ENCODE data around the gene SECISBP2. TPM values are rescaled to one million over a fixed set of nuclear protein-coding genes. Genes with fewer than 3 reads are reported as not detected.

The SECISBP2 gene
- total and polyA plus RNA-seq, 2 of the 13 experiments (the other 11 are each of a cell fraction or from before 2014, with no cell fraction given), result 32.4 to 38.0 TPM

DNA sequence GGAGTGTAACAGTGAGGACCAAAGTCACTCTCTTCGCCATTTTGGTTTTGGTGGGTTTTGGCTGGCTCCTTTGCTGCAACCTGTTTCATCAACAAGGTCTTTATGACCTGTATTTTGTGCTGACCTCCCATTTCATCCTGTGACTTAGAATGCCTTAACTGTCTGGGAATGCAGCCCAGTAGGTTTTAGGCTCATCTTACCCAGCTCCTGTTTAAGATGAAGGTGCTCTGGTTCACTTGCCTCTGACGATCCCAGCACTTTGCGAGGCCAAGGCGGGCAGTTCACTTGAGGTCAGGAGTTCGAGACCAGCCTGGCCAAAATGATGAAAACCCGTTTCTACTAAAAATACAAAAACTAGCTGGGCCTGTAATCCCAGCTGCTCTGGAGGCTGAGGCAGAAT is 9.1 kb upstream of the SECISBP2 start:
- H3K4me1 ChIP-seq (ENCODE audit: insufficient read depth, low read length), result peaks cover 19% of the 10 kb centered on the region
- ATAC-seq (no peak), FAIRE-seq (no peak), DNase-seq (ENCODE audit: low spot score) (no peak)
- peaks cover 36% of the 10 kb centered on the region for H3K79me2 ChIP-seq (ENCODE audit: insufficient read depth, low read length)
- 97% methylated on average over 5 of the region's 6 CpGs for WGBS (ENCODE audit: low lambda C conversion rate)
- H3K4me2 ChIP-seq (ENCODE audit: low read depth, low read length), result peak overlapping the region; percentile 89; the same call in 1 of the 2 replicates
- H3K27ac ChIP-seq (ENCODE audit: extremely low read length, insufficient read depth, low read length), result no peak overlapping the region
- no peak overlapping the region for H3K9ac ChIP-seq (ENCODE audit: insufficient read depth, low read depth, low read length)
- no peaks in the 10 kb centered on the region for H3K9me3 ChIP-seq (ENCODE audit: low read length)
- intact Hi-C loops (cut with micrococcal nuclease; ENCODE audit: unreplicated experiment) (no loop called here), in situ Hi-C loops (cut with HindIII; ENCODE audit: extremely low pct_ligation_motif_present, low pct_unique_long_range_greater_than_20kb) (no loop called here)
- no peak overlapping the region for H3K4me3 ChIP-seq (replicated peaks in 1 of 3; ENCODE audit: insufficient read depth in 1 of 3, low read depth in 2 of 3, low read length in 3 of 3)
- ChIA-PET CTCF (ENCODE audit: low intra/inter-chr PET ratio, low total read pairs) (no interaction called here), POLR2A (no interaction called here)
- H2AFZ ChIP-seq (ENCODE audit: low read length), result no peak overlapping the region
- no TSS peak for BruUV-seq (replicated peaks)
- H3K36me3 ChIP-seq (replicated peaks in 1 of 2; ENCODE audit: control insufficient read depth in 1 of 2, insufficient read depth in 2 of 2, low read length in 2 of 2), result no peaks in the 10 kb centered on the region
- H3K27me3 ChIP-seq (ENCODE audit: control insufficient read depth in 1 of 2, insufficient read depth in 2 of 2, low read length in 2 of 2), result no peaks in the 10 kb centered on the region; a peak in 1 of 5 replicates
- peaks cover 25% of the 10 kb centered on the region for H4K20me1 ChIP-seq (ENCODE audit: insufficient read depth, low read length)
- TF ChIP-seq ZNF160 (CRISPR knock-in tag; IDR thresholded peaks at IDR 0.05) (no peak), ZFP90 (CRISPR knock-in tag; IDR thresholded peaks at IDR 0.05; ENCODE audit: borderline replicate concordance) (no peak), MED8 (CRISPR knock-in tag; IDR thresholded peaks at IDR 0.05; ENCODE audit: insufficient replicate concordance) (no peak), GATAD1 (CRISPR knock-in tag; IDR thresholded peaks at IDR 0.05) (no peak), ZNF10 (CRISPR knock-in tag; IDR thresholded peaks at IDR 0.05; ENCODE audit: borderline replicate concordance, low read depth) (no peak), KLF16 (CRISPR knock-in tag; IDR thresholded peaks at IDR 0.05) (no peak), ZNF510 (CRISPR knock-in tag; IDR thresholded peaks at IDR 0.05; ENCODE audit: low read depth) (no peak), ZNF629 (CRISPR knock-in tag; conservative IDR thresholded peaks at IDR 0.05) (no peak), NFKBIZ (CRISPR knock-in tag; IDR thresholded peaks at IDR 0.05) (no peak), ZNF335 (CRISPR knock-in tag; IDR thresholded peaks at IDR 0.05) (no peak)
- TF ChIP-seq, protein P1, sequence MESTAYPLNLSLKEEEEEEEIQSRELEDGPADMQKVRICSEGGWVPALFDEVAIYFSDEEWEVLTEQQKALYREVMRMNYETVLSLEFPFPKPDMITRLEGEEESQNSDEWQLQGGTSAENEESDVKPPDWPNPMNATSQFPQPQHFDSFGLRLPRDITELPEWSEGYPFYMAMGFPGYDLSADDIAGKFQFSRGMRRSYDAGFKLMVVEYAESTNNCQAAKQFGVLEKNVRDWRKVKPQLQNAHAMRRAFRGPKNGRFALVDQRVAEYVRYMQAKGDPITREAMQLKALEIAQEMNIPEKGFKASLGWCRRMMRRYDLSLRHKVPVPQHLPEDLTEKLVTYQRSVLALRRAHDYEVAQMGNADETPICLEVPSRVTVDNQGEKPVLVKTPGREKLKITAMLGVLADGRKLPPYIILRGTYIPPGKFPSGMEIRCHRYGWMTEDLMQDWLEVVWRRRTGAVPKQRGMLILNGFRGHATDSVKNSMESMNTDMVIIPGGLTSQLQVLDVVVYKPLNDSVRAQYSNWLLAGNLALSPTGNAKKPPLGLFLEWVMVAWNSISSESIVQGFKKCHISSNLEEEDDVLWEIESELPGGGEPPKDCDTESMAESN (CRISPR knock-in tag; conservative IDR thresholded peaks at IDR 0.05), result no peak
- TF ChIP-seq, protein P2, sequence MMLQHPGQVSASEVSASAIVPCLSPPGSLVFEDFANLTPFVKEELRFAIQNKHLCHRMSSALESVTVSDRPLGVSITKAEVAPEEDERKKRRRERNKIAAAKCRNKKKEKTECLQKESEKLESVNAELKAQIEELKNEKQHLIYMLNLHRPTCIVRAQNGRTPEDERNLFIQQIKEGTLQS (CRISPR knock-in tag; IDR thresholded peaks at IDR 0.05), result no peak
- TF ChIP-seq, protein P3, sequence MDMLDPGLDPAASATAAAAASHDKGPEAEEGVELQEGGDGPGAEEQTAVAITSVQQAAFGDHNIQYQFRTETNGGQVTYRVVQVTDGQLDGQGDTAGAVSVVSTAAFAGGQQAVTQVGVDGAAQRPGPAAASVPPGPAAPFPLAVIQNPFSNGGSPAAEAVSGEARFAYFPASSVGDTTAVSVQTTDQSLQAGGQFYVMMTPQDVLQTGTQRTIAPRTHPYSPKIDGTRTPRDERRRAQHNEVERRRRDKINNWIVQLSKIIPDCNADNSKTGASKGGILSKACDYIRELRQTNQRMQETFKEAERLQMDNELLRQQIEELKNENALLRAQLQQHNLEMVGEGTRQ (IDR thresholded peaks at IDR 0.05; ENCODE audit: low read depth, low read length), result no peak
- TF ChIP-seq, protein P3 (CRISPR knock-in tag; IDR thresholded peaks at IDR 0.05; ENCODE audit: borderline replicate concordance), result no peak
- TF ChIP-seq, protein P4, sequence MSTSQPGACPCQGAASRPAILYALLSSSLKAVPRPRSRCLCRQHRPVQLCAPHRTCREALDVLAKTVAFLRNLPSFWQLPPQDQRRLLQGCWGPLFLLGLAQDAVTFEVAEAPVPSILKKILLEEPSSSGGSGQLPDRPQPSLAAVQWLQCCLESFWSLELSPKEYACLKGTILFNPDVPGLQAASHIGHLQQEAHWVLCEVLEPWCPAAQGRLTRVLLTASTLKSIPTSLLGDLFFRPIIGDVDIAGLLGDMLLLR (CRISPR knock-in tag; IDR thresholded peaks at IDR 0.05), result no peak
- TF ChIP-seq, protein P5, sequence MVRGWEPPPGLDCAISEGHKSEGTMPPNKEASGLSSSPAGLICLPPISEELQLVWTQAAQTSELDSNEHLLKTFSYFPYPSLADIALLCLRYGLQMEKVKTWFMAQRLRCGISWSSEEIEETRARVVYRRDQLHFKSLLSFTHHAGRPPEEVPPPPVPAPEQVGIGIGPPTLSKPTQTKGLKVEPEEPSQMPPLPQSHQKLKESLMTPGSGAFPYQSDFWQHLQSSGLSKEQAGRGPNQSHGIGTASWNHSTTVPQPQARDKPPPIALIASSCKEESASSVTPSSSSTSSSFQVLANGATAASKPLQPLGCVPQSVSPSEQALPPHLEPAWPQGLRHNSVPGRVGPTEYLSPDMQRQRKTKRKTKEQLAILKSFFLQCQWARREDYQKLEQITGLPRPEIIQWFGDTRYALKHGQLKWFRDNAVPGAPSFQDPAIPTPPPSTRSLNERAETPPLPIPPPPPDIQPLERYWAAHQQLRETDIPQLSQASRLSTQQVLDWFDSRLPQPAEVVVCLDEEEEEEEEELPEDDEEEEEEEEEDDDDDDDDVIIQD (CRISPR knock-in tag; IDR thresholded peaks at IDR 0.05; ENCODE audit: low read depth), result no peak
